Measurements from ENCODE around the gene PLGRKT. TPM values are rescaled to one million over a fixed set of nuclear protein-coding genes. Genes with fewer than 3 reads are reported as not detected.

PLGRKT gene
- total and polyA plus RNA-seq, 9 donors, result 2.9 to 35.8 (median 13.3) TPM

DNA sequence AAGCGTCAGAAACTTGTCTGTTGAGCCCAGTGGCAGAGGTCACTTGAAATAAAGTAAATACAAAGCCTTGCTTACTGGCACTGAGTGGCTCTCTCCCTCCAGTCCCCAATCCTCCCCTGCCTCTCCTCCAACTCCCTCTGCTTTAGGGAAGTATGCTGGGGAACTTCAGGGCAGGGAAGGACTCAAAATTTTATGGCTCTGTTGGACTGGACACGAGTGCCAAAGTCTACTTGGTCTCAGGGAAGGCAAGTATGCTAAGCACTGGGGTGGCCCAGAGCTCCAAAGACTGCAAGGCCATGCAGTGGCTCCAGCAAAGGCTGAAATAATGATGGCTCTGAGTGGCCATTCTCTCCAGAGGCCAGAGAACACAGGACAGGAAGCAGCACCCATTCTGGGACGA, 9.6 kb downstream of the PLGRKT start:
- WGBS, 3 donors, result 70 to 75% (median 73%) methylated on average over 3 of the region's 3 CpGs
- TF ChIP-seq, protein P1, sequence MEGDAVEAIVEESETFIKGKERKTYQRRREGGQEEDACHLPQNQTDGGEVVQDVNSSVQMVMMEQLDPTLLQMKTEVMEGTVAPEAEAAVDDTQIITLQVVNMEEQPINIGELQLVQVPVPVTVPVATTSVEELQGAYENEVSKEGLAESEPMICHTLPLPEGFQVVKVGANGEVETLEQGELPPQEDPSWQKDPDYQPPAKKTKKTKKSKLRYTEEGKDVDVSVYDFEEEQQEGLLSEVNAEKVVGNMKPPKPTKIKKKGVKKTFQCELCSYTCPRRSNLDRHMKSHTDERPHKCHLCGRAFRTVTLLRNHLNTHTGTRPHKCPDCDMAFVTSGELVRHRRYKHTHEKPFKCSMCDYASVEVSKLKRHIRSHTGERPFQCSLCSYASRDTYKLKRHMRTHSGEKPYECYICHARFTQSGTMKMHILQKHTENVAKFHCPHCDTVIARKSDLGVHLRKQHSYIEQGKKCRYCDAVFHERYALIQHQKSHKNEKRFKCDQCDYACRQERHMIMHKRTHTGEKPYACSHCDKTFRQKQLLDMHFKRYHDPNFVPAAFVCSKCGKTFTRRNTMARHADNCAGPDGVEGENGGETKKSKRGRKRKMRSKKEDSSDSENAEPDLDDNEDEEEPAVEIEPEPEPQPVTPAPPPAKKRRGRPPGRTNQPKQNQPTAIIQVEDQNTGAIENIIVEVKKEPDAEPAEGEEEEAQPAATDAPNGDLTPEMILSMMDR (IDR thresholded peaks at IDR 0.05), result no peak
- TF ChIP-seq POLR2A (IDR thresholded peaks at IDR 0.05) (no peak), EP300 (IDR thresholded peaks at IDR 0.05) (no peak)
- intact Hi-C loops (cut with DNase I), result loop anchor here in 1 of 4 donors (10.0 kb wide), 1 partner anchor 673 kb away; no protein-coding TSS in a partner anchor

DNA sequence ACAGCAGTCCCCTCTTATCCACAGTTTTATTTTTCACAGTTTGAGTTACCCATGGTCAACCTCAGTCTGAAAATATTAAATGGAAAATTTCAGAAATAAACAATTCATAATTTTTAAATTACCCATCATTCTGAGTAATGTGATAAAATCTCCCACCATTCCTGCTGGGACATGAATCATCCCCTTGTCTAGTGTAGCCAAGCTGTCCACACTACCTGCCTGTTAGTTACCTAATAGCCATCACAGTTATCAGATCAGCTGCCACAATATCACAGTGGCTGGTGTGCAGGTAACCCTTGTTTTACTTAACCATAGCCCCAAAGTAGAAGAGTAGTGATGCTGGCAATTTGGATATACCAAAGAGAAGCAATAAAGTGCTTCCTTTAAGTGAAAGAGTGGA, 10.7 kb downstream of the PLGRKT start:
- no peak overlapping the region for H3K4me3 ChIP-seq
- H3K36me3 ChIP-seq, result no peaks in the 10 kb centered on the region
- H3K9me3 ChIP-seq, result no peaks in the 10 kb centered on the region
- no peaks in the 10 kb centered on the region for H3K4me1 ChIP-seq (ENCODE audit: insufficient read depth)
- no peaks in the 10 kb centered on the region for H3K27me3 ChIP-seq
- H3K27ac ChIP-seq, result no peak overlapping the region
- intact Hi-C loops (cut with DNase I), result loop anchor here in 1 of 4 donors (10.0 kb wide), 1 partner anchor 672 kb away; no protein-coding TSS in a partner anchor
- TF ChIP-seq EP300 (IDR thresholded peaks at IDR 0.05) (no peak), POLR2A (IDR thresholded peaks at IDR 0.05) (no peak)
- TF ChIP-seq, protein P1 (IDR thresholded peaks at IDR 0.05), result no peak
- DNase-seq, result no peak

More for the DNA sequence above, 9.6 kb downstream of the PLGRKT start:
- DNase-seq, result no peak
- Histone ChIP-seq H3K9me3 (peaks cover 0 to 1% of the 10 kb centered on the region in 2 donors), H3K27ac (no peak overlapping the region), H3K4me1 (ENCODE audit: insufficient read depth) (no peaks in the 10 kb centered on the region), H3K27me3 (no peaks in the 10 kb centered on the region), H3K36me3 (no peaks in the 10 kb centered on the region), H3K4me3 (no peak overlapping the region)

DNA sequence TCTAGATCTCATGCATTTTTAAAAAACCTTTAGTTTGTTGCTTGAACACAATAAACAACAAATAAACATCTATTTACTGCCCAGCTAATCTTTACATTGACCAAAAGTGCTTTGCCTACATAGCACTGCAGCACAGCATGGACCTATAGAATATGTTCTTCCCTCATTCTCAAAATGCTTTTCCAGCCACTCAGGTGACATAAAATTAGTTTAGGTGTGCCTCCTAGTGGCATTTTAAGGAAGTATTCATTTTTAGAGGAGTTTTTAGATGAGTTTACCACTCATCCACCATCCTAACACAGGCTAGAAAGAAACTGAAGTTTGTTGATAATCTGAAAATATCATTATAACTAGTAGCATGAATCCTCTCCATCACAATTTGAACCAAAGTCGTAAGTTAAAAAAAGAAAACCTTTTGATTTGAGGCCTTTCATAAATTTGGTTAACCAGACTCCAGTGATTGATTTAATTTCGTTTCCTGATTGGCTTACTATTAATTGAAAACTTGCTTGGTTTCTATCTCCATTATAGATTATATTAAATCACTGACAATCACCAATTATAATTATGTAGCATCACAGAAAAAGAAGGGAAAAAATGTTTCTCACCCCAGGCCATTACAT, 12.6 kb downstream of the PLGRKT start:
- Histone ChIP-seq H3K36me3 (no peaks in the 10 kb centered on the region), H3K4me3 (no peak overlapping the region), H3K27me3 (no peaks in the 10 kb centered on the region), H3K9me3 (no peaks in the 10 kb centered on the region), H3K27ac (no peak overlapping the region), H3K4me1 (ENCODE audit: insufficient read depth) (no peaks in the 10 kb centered on the region)
- TF ChIP-seq POLR2A (IDR thresholded peaks at IDR 0.05) (no peak), EP300 (IDR thresholded peaks at IDR 0.05) (no peak)
- TF ChIP-seq, protein P1 (IDR thresholded peaks at IDR 0.05), result no peak
- intact Hi-C loops (cut with DNase I), result loop anchor here in 1 of 4 donors (10.0 kb wide), 1 partner anchor 670 kb away; no protein-coding TSS in a partner anchor
- 73 to 94% (median 94%) methylated on average over 2 of the region's 2 CpGs for WGBS, 3 donors
- no peak for DNase-seq

DNA sequence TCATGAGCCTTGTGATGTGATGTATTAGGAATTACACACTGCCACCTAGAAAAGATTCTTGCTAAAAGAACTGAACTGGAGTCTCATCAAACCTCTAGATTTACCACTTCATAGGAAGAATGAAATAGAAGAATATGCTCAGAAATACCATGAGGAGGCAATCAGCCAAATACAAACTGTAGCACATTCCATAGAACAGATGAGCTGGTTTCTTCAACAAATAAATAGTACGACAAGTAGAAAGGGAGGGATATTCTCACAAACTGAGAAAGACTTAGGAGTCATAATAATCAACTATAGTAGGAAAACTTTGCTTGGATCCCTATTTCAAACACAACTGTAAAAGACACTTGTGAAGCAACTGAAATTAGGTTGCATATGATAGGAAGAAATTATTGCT, 15.4 kb downstream of the PLGRKT start:
- DNase-seq, result no peak
- Histone ChIP-seq H3K27ac (no peak overlapping the region), H3K27me3 (no peaks in the 10 kb centered on the region), H3K4me3 (no peak overlapping the region), H3K36me3 (no peaks in the 10 kb centered on the region), H3K9me3 (no peaks in the 10 kb centered on the region), H3K4me1 (ENCODE audit: insufficient read depth) (no peaks in the 10 kb centered on the region)
- WGBS, 3 donors, result 49 to 67% (median 63%) methylated on average over 1 of the region's 1 CpG
- TF ChIP-seq POLR2A (IDR thresholded peaks at IDR 0.05), result no peak
- no peak for TF ChIP-seq EP300 (IDR thresholded peaks at IDR 0.05)
- TF ChIP-seq, protein P1 (IDR thresholded peaks at IDR 0.05), result no peak
- intact Hi-C loops (cut with DNase I), result loop anchor here in 1 of 4 donors (10.0 kb wide), 1 partner anchor 667 kb away; no protein-coding TSS in a partner anchor
